Tongue (tissue), 2 donors: Measurements from ENCODE around the gene MAST2. TPM values are rescaled to one million over a fixed set of nuclear protein-coding genes. Genes with fewer than 3 reads are reported as not detected.
"Not testable (repeated sequence)": the region's sequence is repeated elsewhere in the genome, so short reads cannot be mapped to it uniquely, and the experiment has no call there.

Source experiments
- DNase-seq: peaks from one replicate; pipeline ENCODE4 v3.0.0-alpha.2; 2015
- total RNA-seq: library from RNA; depleted of rRNA; stranded (reverse); fragments of >200 nt; gene quantifications from one replicate; pipeline ENCODE4 v1.2.3, GENCODE V29; 2014

The MAST2 gene
- total RNA-seq, 1 donor from 2014 or later: 68.1 TPM

DNA sequence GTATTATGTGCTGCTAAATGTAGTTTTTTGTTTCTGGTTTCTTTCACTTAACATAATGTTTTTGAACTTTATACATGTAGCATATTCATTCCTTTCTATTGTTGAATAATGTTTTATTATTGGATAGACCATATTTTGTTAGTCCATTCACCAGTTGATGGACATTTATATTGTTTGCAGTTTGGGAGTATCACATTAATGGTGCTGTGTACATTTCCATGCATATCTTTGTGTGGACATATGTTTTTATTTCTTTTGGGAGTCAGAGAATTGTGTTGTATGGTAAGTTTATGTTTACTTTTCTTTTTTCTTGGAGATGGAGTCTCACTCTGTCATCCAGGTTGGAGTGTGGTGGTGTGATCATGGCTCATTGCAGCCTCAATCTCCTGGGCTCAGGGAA, 134.6 kb downstream of the MAST2 start:
- DNase-seq: no peak

- no peak for DNase-seq
Measured at GRCh38 chr1:45942411-45942810, 139.0 kb downstream of the MAST2 start.

DNA sequence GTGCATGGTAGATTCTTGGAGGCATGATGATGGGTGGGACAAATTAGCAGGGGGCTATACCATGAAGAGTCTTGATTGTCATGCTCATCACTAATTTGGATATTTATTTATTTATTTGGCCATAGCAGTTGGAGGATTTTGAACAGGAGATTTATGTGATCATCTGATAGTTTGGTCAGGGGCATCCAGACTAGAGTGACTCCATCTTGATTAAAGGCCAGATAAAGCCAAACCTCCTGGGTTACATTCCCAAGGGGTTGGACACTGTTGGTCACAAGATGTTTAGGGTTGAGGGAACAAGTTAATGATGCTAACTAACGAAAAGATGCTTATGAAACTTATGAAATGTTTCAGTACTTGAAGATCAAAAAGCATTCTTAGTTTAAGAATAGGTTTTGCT, 139.8 kb downstream of the MAST2 start:
- no peak for DNase-seq

DNA sequence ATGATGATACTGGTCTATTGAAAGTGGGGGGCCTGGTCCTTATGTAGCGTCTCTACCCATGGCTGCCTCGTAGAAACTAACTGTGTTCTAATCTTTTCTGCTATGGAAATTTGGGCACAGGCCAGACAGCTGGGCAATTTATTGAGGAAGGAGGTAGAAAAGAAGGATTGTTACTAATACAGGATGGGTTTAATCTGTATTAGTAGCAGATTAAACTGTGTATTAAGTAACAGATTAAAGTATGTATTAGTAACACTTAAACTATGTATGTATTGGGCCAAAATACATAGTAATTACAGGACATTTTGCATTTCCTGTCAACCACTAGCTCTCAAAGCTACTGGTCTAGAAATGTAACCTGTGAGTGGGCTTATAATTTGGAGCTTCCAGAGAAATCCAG, 142.0 kb downstream of the MAST2 start:
- peak; percentile 40 for DNase-seq

- not testable (repeated sequence) for DNase-seq
Measured at GRCh38 chr1:45949462-45949861, 146.1 kb downstream of the MAST2 start.

DNA sequence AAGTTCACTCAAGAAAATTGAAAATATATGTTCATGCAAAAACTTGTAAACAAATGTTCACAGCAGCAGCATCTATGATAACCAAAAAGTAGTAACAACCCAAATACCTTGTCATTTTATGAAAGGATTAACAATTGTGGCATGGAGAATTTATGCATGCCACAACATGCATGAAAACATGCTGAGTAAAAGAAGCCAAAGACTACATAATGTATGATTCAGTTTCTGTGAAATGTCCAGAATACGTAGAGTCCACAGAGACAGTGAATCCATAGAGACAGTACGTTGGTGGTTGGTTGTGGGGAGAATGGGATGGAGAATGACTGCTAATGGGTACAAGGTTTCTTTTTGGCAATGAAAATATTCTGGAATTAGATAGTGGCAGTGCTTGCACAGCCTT, 148.7 kb downstream of the MAST2 start:
- DNase-seq: no peak

- DNase-seq: peak; percentile 51
Measured at GRCh38 chr1:45953934-45954847, 150.8 kb downstream of the MAST2 start.

- no peak for DNase-seq
Measured at GRCh38 chr1:45957684-45958083, 154.3 kb downstream of the MAST2 start.

GRCh38 chr1:45958317-45958716, 154.9 kb downstream of the MAST2 start:
- DNase-seq: no peak

GRCh38 chr1:45960930-45961715, 157.7 kb downstream of the MAST2 start:
- DNase-seq: no peak

- not testable (repeated sequence) for DNase-seq
Measured at GRCh38 chr1:45961936-45962335, 158.5 kb downstream of the MAST2 start.

DNA sequence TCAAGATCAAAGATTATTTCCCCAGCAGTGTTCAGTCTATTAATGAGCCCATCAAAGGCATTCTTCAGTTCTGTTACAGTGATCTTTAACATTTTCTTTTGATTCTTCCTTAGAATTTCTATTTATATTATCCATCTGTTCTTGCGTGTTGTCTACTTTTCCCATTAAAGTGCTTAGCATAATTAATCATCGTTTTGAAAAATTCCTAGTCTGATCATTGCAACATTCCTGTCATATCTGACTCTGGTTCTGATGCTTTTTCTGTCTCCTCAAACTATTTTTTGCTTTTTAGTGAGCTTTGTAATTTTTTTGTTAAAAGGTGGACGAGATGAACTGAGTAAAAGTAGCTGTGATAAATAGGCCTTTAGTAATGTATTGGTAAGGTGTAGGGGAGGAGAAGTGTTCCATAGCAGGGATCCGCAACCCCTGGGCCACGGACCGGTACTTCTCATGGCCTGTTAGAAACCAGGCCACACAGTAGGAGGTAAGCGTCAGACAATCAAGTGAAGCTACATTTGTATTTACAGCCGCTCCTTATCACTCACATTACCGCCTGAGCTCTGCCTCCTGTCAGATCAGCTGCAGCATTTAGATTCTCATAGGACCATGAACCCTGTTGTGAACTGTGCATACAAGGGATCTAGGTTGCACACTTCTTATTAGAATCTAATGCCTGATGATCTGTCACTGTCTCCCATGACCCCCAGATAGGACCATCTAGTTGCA, 165.7 kb downstream of the MAST2 start:
- no peak for DNase-seq

GRCh38 chr1:45969866-45970265, 166.5 kb downstream of the MAST2 start:
- no peak for DNase-seq

GRCh38 chr1:45971335-45971734, 167.9 kb downstream of the MAST2 start:
- DNase-seq: no peak

GRCh38 chr1:45971922-45972531, 168.6 kb downstream of the MAST2 start:
- DNase-seq: no peak

- DNase-seq: no peak
Measured at GRCh38 chr1:45972621-45973020, 169.2 kb downstream of the MAST2 start.

- no peak for DNase-seq
Measured at GRCh38 chr1:45973121-45973520, 169.7 kb downstream of the MAST2 start.

DNA sequence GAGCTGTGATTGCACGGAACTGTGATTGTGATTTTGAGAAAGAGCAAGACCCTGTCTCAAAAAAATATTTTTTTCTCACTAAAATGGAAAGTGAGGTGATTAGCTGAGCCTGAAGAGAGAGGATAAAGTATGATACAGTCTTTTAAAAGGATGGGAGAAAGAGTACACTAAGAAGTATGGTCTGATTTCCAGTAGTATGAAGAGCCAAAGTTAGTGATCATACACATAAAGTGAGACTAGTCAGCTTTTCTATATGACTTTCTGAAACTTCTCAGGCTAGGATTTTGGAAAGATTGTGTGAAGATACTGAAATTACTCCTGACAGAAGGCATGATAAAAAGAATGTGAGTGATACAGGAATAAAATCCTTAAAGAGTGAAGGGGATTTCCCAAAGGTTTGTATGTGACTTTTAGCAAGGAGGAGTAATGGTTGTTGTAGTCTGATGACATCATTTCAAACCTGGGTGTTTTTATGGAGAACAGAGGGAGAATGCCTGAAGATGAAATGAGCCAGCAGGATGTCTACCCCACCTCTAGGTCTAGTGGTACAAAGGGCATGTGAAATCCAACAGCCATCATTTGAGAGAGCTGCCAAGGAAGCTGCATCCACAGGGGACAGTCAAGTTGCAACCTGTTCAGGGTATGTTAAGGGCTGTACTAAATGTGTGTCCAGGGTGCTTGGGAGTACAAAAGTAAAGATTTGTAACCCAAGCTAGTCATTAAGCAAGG, 171.3 kb downstream of the MAST2 start:
- DNase-seq: no peak

- no peak for DNase-seq
Measured at GRCh38 chr1:45976623-45977022, 173.2 kb downstream of the MAST2 start.

- peak; percentile 19 for DNase-seq
Measured at GRCh38 chr1:45979074-45979777, 175.8 kb downstream of the MAST2 start.

GRCh38 chr1:45979778-45980176, 176.4 kb downstream of the MAST2 start:
- no peak for DNase-seq
